HepG2 (cell line): ENCODE measurements around the gene CEACAM21. TPM values are rescaled to one million over a fixed set of nuclear protein-coding genes. Genes with fewer than 3 reads are reported as not detected.

ENCODE experiments used
- ATAC-seq: fragments of 200-7000 bp; cut with Tn5 transposase; 3 replicates; pipeline ENCODE4 v1.9.1; 2020; ENCODE audit warnings: mild to moderate bottlenecking, moderate library complexity
- BruUV-seq: library from RNA; stranded (reverse); fragments of 400-500 nt; replicated peaks from 2 replicates; lab custom pipeline; 2021; lab: Mats Ljungman, UMichigan
- CTCF ChIA-PET: fragments of 300-600 bp; formaldehyde crosslinking; extraction: SDS; loops from one replicate; lab custom pipeline; 2021; ENCODE audit warnings: low total read pairs, inconsistent platforms, low intra/inter-chr PET ratio; lab: Yijun Ruan, JAX
- POLR2A ChIA-PET: fragments of 350-600 bp; sonication (Branson Sonifier 250); formaldehyde crosslinking; loops from one replicate; lab custom pipeline; 2020; ENCODE audit warnings: antibody characterized with exemption, inconsistent platforms; lab: Yijun Ruan, JAX
- DNase-seq: peaks from one replicate; pipeline ENCODE4 v3.0.0-alpha.2; 2015; ENCODE audit warnings: low spot score
- FAIRE-seq: peaks from 3 replicates; lab custom pipeline; 2011; peaks lifted over from hg19 to GRCh38; lab: Jason Lieb, UNC
- H2AFZ ChIP-seq: one replicate; pipeline ENCODE4 v1.6.1; 2011; ENCODE audit warnings: low read length, inconsistent platforms
- H3K27ac ChIP-seq: fragments of 300-600 bp; 3 replicates; pipeline ENCODE4 v1.8.0; 2011; ENCODE audit warnings: mixed run types, mild to moderate bottlenecking, mixed read lengths, low read length, inconsistent platforms; ENCODE audit not compliant: insufficient read depth; ENCODE audit errors: extremely low read length
- H3K27me3 ChIP-seq, 2 experiments: fragments of 200-600 bp in 1 of 2; 2 replicates in 1 of 2; 3 replicates in 1 of 2; pipeline versions ENCODE4 v1.6.0 to v1.8.0; 2011; ENCODE audit warnings: low read length in 2 of 2, mild to moderate bottlenecking in 2 of 2, moderate library complexity in 2 of 2, inconsistent platforms in 1 of 2; ENCODE audit not compliant: insufficient read depth in 2 of 2, control insufficient read depth in 1 of 2
- H3K36me3 ChIP-seq, 2 experiments: fragments of 200-600 bp in 1 of 2; replicated peaks in 1 of 2; 2 replicates in 1 of 2; 3 replicates in 1 of 2; pipeline versions ENCODE4 v1.5.1 to v1.8.0; 2011; ENCODE audit warnings: low read length in 2 of 2, inconsistent platforms in 1 of 2; ENCODE audit not compliant: insufficient read depth in 2 of 2, control insufficient read depth in 1 of 2
- H3K4me1 ChIP-seq: 2 replicates; pipeline ENCODE4 v1.5.1; 2012; ENCODE audit warnings: low read length, inconsistent platforms; ENCODE audit not compliant: insufficient read depth
- H3K4me2 ChIP-seq: 2 replicates; pipeline ENCODE4 v1.6.0; 2011; ENCODE audit warnings: low read depth, low read length, inconsistent platforms
- H3K4me3 ChIP-seq, 3 experiments: fragments of 200-600 bp in 1 of 3; sonication (generic), shearing (Covaris generic) in 1 of 3; replicated peaks in 1 of 3; 2 replicates each; pipeline ENCODE4 v1.5.1; 2011 to 2016; ENCODE audit warnings: low read length in 3 of 3, inconsistent platforms in 2 of 3, low read depth in 2 of 3, mild to moderate bottlenecking in 2 of 3, control low read depth in 1 of 3, mixed read lengths in 1 of 3; ENCODE audit not compliant: insufficient read depth in 1 of 3
- H3K79me2 ChIP-seq: one replicate; pipeline ENCODE4 v1.6.1; 2011; ENCODE audit warnings: low read length, inconsistent platforms; ENCODE audit not compliant: insufficient read depth
- H3K9ac ChIP-seq: 2 replicates; pipeline ENCODE4 v1.6.0; 2011; ENCODE audit warnings: mild to moderate bottlenecking, low read depth, low read length, inconsistent platforms; ENCODE audit not compliant: insufficient read depth
- H3K9me3 ChIP-seq: 2 replicates; pipeline ENCODE4 v1.5.1; 2012; ENCODE audit warnings: mild to moderate bottlenecking, low read length
- H4K20me1 ChIP-seq: 2 replicates; pipeline ENCODE4 v1.6.0; 2011; ENCODE audit warnings: inconsistent platforms, mild to moderate bottlenecking, low read length, moderate library complexity; ENCODE audit not compliant: insufficient read depth
- ATF6 ChIP-seq: sonication (generic); formaldehyde crosslinking; conservative IDR thresholded peaks from 2 replicates; pipeline ENCODE4 v1.4.0; 2020; ENCODE audit warnings: missing genetic modification reagents
- HIVEP1 ChIP-seq: sonication (generic); formaldehyde crosslinking; IDR thresholded peaks from 2 replicates; pipeline ENCODE4 v1.4.0; 2020; ENCODE audit warnings: mild to moderate bottlenecking, missing genetic modification reagents
- HOXA3 ChIP-seq: sonication (generic); formaldehyde crosslinking; IDR thresholded peaks from 2 replicates; pipeline ENCODE4 v1.5.0; 2020; ENCODE audit warnings: missing genetic modification reagents
- IKZF1 ChIP-seq: fragments of 450-650 bp; IDR thresholded peaks from 2 replicates; pipeline ENCODE4 v1.7.1; 2016
- KLF11 ChIP-seq: IDR thresholded peaks from 2 replicates; pipeline ENCODE4 v1.6.1; 2016; ENCODE audit warnings: missing compliant biosample characterization
- MBD4 ChIP-seq: IDR thresholded peaks from 2 replicates; pipeline ENCODE4 v1.6.1; 2012; ENCODE audit warnings: low read length, inconsistent platforms, borderline replicate concordance
- MED1 ChIP-seq: sonication (generic); formaldehyde crosslinking; IDR thresholded peaks from 2 replicates; pipeline ENCODE4 v1.4.0; 2020; ENCODE audit warnings: missing genetic modification reagents
- MTF2 ChIP-seq: sonication (generic); formaldehyde crosslinking; IDR thresholded peaks from 2 replicates; pipeline ENCODE4 v1.5.0; 2020; ENCODE audit warnings: missing genetic modification reagents, borderline replicate concordance
- SIN3A ChIP-seq: IDR thresholded peaks from 2 replicates; pipeline ENCODE4 v1.6.1; 2011; ENCODE audit warnings: low read depth, mild to moderate bottlenecking, control low read depth, low read length, borderline replicate concordance
- THAP11 ChIP-seq: IDR thresholded peaks from 2 replicates; pipeline ENCODE4 v1.6.1; 2016; ENCODE audit warnings: missing biosample characterization, missing genetic modification reagents
- YEATS4 ChIP-seq: sonication (generic); formaldehyde crosslinking; IDR thresholded peaks from 2 replicates; pipeline ENCODE4 v1.4.0; 2020; ENCODE audit warnings: missing genetic modification reagents, borderline replicate concordance
- ZBTB38 ChIP-seq: sonication (generic); formaldehyde crosslinking; IDR thresholded peaks from 2 replicates; pipeline ENCODE4 v1.5.1; 2020; ENCODE audit warnings: mild to moderate bottlenecking, missing genetic modification reagents
- ZNF20 ChIP-seq: sonication (generic); formaldehyde crosslinking; IDR thresholded peaks from 2 replicates; pipeline ENCODE4 v1.4.0; 2020; ENCODE audit warnings: mild to moderate bottlenecking, moderate library complexity, missing genetic modification reagents
- ZNF451 ChIP-seq: sonication (generic); formaldehyde crosslinking; IDR thresholded peaks from 2 replicates; pipeline ENCODE4 v1.5.0; 2020; ENCODE audit warnings: mild to moderate bottlenecking, missing genetic modification reagents
- ZNF570 ChIP-seq: sonication (generic); formaldehyde crosslinking; IDR thresholded peaks from 2 replicates; pipeline ENCODE4 v1.4.0; 2020; ENCODE audit warnings: mild to moderate bottlenecking, missing genetic modification reagents, borderline replicate concordance
- WGBS: methylation state at CpG from one replicate; pipeline ENCODE4 v1.1.6; 2017; ENCODE audit warnings: low lambda C conversion rate; 5-methylcytosine and 5-hydroxymethylcytosine counted together
- in situ Hi-C: cut with HindIII; loops from 2 replicates; pipeline ENCODE4 v1.10.0; 2017; ENCODE audit warnings: low pct_unique_long_range_greater_than_20kb; ENCODE audit not compliant: extremely low pct_ligation_motif_present
- intact Hi-C: fragments of 100-400 bp; cut with micrococcal nuclease; formaldehyde crosslinking; loops from one replicate; pipeline ENCODE4 v1.10.0; 2022; ENCODE audit not compliant: unreplicated experiment
- polyA plus RNA-seq, 8 experiments: library from polyadenylated mRNA; depleted of rRNA in 3 of 8; stranded (reverse) in 7 of 8; unstranded in 1 of 8; fragments of >200 nt; fragmentation: Illumina TruSeq in 4 of 8; extraction: Trizol in 4 of 8; gene quantifications; 2 replicates each; pipeline versions ENCODE4 v1.2.1 to v1.2.3, GENCODE V29; 2011 to 2016; ENCODE audit warnings: low read depth in 4 of 8, missing spikeins in 1 of 8, mixed read lengths in 1 of 8; ENCODE audit not compliant: insufficient read depth in 1 of 8
- total RNA-seq, 5 experiments: library from RNA; depleted of rRNA; stranded (reverse); fragments of >200 nt; fragmentation: Illumina TruSeq; extraction: Trizol; gene quantifications; 2 replicates each; pipeline ENCODE4 v1.2.3, GENCODE V29; 2016; ENCODE audit warnings: low read depth in 1 of 5
- TF ChIP-seq, protein P1 (sequence below): sonication (generic); formaldehyde crosslinking; IDR thresholded peaks from 2 replicates; pipeline ENCODE4 v1.5.0; 2020; ENCODE audit warnings: missing genetic modification reagents
- TF ChIP-seq, protein P2 (sequence below): sonication (generic); formaldehyde crosslinking; IDR thresholded peaks from 2 replicates; pipeline ENCODE4 v1.4.0; 2020; ENCODE audit warnings: mild to moderate bottlenecking, missing genetic modification reagents

The CEACAM21 gene
- total and polyA plus RNA-seq, 2 of the 13 experiments (the other 11 are each of a cell fraction or from before 2014, with no cell fraction given): 0.05 TPM; not detected in 1

GRCh38 chr19:41527089-41527488 lies 48.9 kb upstream of the CEACAM21 start:
- intact Hi-C loops: no loop called here
- Histone ChIP-seq H3K4me3 (no peak overlapping the region), H3K79me2 (no peaks in the 10 kb centered on the region), H2AFZ (no peak overlapping the region), H3K27me3 (peaks cover 1 to 39% of the 10 kb centered on the region in 2 experiments; a peak in 3 of 5 replicates), H3K36me3 (no peaks in the 10 kb centered on the region), H3K27ac (no peak overlapping the region), H3K9ac (no peak overlapping the region), H4K20me1 (no peaks in the 10 kb centered on the region), H3K9me3 (no peaks in the 10 kb centered on the region), H3K4me2 (no peak overlapping the region), H3K4me1 (no peaks in the 10 kb centered on the region)
- 1% methylated on average over 3 of the region's 3 CpGs for WGBS
- DNase-seq (no peak), ATAC-seq (no peak), FAIRE-seq (no peak)
- no TSS peak for BruUV-seq
- in situ Hi-C loops: no loop called here
- ChIA-PET CTCF (no interaction called here), POLR2A (no interaction called here)
- TF ChIP-seq MTF2 (CRISPR knock-in tag): no peak
- no peak for TF ChIP-seq MED1
- TF ChIP-seq KLF11 (CRISPR knock-in tag): no peak
- no peak for TF ChIP-seq MBD4
- no peak for TF ChIP-seq IKZF1
- TF ChIP-seq, protein P1, sequence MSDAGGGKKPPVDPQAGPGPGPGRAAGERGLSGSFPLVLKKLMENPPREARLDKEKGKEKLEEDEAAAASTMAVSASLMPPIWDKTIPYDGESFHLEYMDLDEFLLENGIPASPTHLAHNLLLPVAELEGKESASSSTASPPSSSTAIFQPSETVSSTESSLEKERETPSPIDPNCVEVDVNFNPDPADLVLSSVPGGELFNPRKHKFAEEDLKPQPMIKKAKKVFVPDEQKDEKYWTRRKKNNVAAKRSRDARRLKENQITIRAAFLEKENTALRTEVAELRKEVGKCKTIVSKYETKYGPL (CRISPR knock-in tag): no peak
- no peak for TF ChIP-seq YEATS4
- no peak for TF ChIP-seq ATF6 (CRISPR knock-in tag)
- TF ChIP-seq, protein P2, sequence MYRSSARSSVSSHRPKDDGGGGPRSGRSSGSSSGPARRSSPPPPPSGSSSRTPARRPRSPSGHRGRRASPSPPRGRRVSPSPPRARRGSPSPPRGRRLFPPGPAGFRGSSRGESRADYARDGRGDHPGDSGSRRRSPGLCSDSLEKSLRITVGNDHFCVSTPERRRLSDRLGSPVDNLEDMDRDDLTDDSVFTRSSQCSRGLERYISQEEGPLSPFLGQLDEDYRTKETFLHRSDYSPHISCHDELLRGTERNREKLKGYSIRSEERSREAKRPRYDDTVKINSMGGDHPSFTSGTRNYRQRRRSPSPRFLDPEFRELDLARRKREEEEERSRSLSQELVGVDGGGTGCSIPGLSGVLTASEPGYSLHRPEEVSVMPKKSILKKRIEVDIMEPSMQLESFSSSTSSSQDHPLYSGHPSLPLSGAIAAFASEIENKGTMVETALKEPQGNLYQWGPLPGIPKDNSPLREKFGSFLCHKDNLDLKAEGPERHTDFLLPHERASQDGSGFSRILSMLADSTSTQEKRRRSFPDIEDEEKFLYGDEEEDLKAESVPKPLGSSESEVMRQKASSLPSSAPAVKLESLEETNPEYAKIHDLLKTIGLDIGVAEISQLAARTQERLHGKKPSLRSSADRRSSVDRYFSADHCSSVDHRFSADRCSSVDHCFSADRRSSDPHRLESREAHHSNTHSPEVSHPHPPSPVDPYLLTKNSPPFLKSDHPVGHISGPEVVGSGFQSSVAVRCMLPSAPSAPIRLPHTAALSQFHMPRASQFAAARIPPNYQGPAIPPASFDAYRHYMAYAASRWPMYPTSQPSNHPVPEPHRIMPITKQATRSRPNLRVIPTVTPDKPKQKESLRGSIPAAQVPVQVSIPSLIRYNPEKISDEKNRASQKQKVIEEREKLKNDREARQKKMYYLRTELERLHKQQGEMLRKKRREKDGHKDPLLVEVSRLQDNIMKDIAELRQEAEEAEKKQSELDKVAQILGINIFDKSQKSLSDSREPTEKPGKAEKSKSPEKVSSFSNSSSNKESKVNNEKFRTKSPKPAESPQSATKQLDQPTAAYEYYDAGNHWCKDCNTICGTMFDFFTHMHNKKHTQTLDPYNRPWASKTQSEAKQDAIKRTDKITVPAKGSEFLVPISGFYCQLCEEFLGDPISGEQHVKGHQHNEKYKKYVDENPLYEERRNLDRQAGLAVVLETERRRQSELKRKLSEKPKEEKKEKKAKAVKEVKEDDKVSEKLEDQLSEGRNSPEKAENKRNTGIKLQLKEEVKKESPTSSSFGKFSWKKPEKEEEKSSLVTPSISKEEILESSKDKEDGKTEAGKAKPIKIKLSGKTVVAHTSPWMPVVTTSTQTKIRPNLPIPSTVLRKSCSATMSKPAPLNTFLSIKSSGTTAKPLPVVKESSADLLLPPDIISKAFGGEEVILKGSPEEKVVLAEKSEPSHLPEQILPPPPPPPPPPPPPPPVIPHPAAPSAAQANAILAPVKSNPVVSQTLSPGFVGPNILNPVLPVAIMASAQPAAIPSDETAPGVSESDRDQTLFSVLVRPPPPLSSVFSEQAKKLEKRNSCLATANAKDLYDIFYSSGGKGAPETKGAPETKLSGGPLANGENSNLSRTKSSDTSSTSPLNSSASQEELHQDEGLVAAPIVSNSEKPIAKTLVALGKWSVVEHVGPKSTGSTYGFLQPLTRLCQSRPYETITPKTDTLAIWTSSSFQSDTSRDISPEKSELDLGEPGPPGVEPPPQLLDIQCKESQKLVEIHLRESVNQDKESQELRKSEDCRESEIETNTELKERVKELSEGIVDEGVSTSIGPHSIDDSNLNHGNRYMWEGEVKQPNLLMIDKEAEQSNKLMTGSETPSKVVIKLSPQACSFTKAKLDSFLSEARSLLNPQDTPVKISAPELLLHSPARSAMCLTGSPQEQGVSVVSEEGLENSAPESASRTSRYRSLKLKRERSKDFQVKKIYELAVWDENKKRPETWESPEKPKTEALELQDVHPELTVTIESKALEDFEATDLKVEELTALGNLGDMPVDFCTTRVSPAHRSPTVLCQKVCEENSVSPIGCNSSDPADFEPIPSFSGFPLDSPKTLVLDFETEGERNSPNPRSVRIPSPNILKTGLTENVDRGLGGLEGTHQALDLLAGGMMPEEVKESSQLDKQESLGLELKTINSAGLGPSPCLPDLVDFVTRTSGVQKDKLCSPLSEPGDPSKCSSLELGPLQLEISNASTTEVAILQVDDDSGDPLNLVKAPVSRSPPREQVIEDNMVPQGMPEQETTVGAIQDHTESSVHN (CRISPR knock-in tag): no peak
- TF ChIP-seq ZBTB38 (CRISPR knock-in tag): no peak
- TF ChIP-seq ZNF451 (CRISPR knock-in tag): no peak
- TF ChIP-seq SIN3A: no peak
- TF ChIP-seq HOXA3 (CRISPR knock-in tag): no peak
- no peak for TF ChIP-seq ZNF20 (CRISPR knock-in tag)
- TF ChIP-seq HIVEP1 (CRISPR knock-in tag): no peak
- no peak for TF ChIP-seq THAP11
- TF ChIP-seq ZNF570: no peak
